Spleen (tissue), 11 donors: Measurements from ENCODE around the gene JOSD2. TPM values are rescaled to one million over a fixed set of nuclear protein-coding genes. Genes with fewer than 3 reads are reported as not detected.
A peak's percentile ranks its signal among the peaks of the same experiment; 100 is the strongest.

ENCODE experiments used
- DNase-seq: peaks from one replicate; pipeline ENCODE4 v3.0.0-alpha.2; 2020
- H3K27ac ChIP-seq, 8 donors: fragments of 200-600 bp; sonication (generic) in 7 of 8; 1 replicate in 4 of 8; 2 replicates in 4 of 8; pipeline versions ENCODE4 v1.5.0 to v1.8.0; 2016 to 2021; ENCODE audit warnings: inconsistent platforms in 4 of 8, mild to moderate bottlenecking in 4 of 8, moderate library complexity in 1 of 8
- H3K27me3 ChIP-seq, 7 donors: fragments of 200-600 bp; sonication (generic) in 6 of 7; replicated peaks in 1 of 7; 1 replicate in 4 of 7; 2 replicates in 3 of 7; pipeline versions ENCODE4 v1.5.0 to v1.8.0; 2016 to 2021; ENCODE audit warnings: inconsistent platforms in 3 of 7, mild to moderate bottlenecking in 1 of 7
- H3K36me3 ChIP-seq, 6 donors: fragments of 200-600 bp; sonication (generic) in 5 of 6; 1 replicate in 4 of 6; 2 replicates in 2 of 6; pipeline versions ENCODE4 v1.5.0 to v1.8.0; 2016 to 2021; ENCODE audit warnings: inconsistent platforms in 2 of 6
- H3K4me1 ChIP-seq, 6 donors: fragments of 200-600 bp; sonication (generic) in 5 of 6; 1 replicate in 3 of 6; 2 replicates in 3 of 6; pipeline versions ENCODE4 v1.5.0 to v1.8.0; 2016 to 2021; ENCODE audit warnings: inconsistent platforms in 3 of 6
- H3K4me3 ChIP-seq, 8 donors: fragments of 200-600 bp; sonication (generic) in 7 of 8; 1 replicate in 4 of 8; 2 replicates in 4 of 8; pipeline versions ENCODE4 v1.5.0 to v1.8.0; 2016 to 2021; ENCODE audit warnings: inconsistent platforms in 4 of 8, mild to moderate bottlenecking in 4 of 8, moderate library complexity in 2 of 8
- H3K9me3 ChIP-seq, 8 donors: fragments of 200-600 bp; sonication (generic) in 7 of 8; 1 replicate in 4 of 8; 2 replicates in 4 of 8; pipeline versions ENCODE4 v1.5.0 to v1.8.0; 2016 to 2021; ENCODE audit warnings: inconsistent platforms in 4 of 8
- CTCF ChIP-seq, 11 experiments: fragments of 200-600 bp in 7 of 11; fragments of 450-650 bp in 4 of 11; sonication (generic) in 4 of 11; IDR thresholded peaks in 8 of 11; conservative IDR thresholded peaks in 3 of 11; 1 replicate in 7 of 11; 2 replicates in 4 of 11; pipeline versions ENCODE4 v1.4.0 to v1.8.0; 2016 to 2021; ENCODE audit warnings: antibody characterized with exemption in 11 of 11, inconsistent platforms in 4 of 11, mild to moderate bottlenecking in 1 of 11
- POLR2A ChIP-seq, 3 donors: fragments of 450-650 bp; IDR thresholded peaks; one replicate each; pipeline ENCODE4 v1.5.1; 2017; ENCODE audit warnings: antibody characterized with exemption in 3 of 3, mild to moderate bottlenecking in 1 of 3
- POLR2AphosphoS5 ChIP-seq, 3 donors: sonication (generic); formaldehyde crosslinking; IDR thresholded peaks; one replicate each; pipeline ENCODE4 v1.5.1; 2017; ENCODE audit warnings: antibody characterized with exemption in 3 of 3
- WGBS, 5 donors: extraction: QIAGEN DNeasy Blood & Tissue Kit in 3 of 5; methylation state at CpG; one replicate each; pipeline versions ENCODE4 v1.1.5 to v1.1.7; 2013 to 2018; 5-methylcytosine and 5-hydroxymethylcytosine counted together
- intact Hi-C: fragments of 100-400 bp; cut with DNase I; formaldehyde crosslinking; loops from one replicate; pipeline ENCODE4 v1.15.0; 2023; ENCODE audit warnings: low total_unique reads
- polyA plus RNA-seq, 3 donors: library from polyadenylated mRNA; stranded (reverse); fragments of 200-250 nt; gene quantifications; one replicate each; pipeline ENCODE4 v1.2.1, GENCODE V29; 2013
- total RNA-seq, 7 donors: library from RNA; depleted of rRNA in 3 of 7; stranded (reverse); fragments of >200 nt in 3 of 7; fragmentation: NEBNext Ultra II Directional in 4 of 7; extraction: Animal tissue kit (Norgen Biotek cat#: 25700) in 4 of 7; gene quantifications; one replicate each; pipeline versions ENCODE4 v1.1.0 to v1.2.1, GENCODE V29; 2016 to 2021
- donor health status: healthy with polysubstance abuse.
- donor health status: DM: no; HTN: no; CAD: no; lungs with moderate emphysema.
- donor health status: DM: no; HTN: no; CAD: no.
- donor health status: Bipolar disorder and iron deficiency.
- donor health status: healthy.
- donor health status: DM: no; HTN: no; CAD: no.
- donor health status: DM: yes; HTN: yes; CAD: no.

The JOSD2 gene
- total and polyA plus RNA-seq, 10 donors: 21.4 to 54.3 (median 30.7) TPM

DNA sequence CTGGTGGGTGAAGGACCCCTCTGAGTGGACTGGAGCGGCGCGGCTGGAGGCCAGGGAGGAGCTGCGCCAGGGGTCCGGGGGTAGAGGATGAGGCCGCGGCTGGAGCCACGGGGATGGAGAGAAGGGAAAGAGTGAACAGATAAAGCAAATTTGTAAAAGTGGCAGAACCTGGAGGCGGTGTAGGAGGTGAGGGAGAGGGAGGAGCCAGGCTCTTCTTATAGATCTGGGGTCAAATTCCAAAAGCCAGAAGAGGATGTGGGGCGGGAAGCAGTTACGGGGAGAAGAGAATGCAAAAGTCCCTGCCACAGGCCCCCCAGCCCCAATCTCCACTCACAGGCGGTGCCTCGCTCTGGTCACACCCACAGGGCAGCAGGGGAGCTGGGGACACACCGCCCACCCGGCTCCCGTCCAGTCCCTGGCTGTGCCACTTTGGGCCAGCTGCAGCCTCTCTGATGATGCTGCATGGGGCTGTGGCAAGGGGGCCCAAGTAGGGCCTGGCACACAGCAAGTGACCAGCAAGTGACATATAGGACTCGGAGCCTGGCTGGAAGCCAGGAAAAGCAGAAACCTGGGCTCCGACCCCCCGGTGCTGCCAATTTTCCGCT, 46.1 kb upstream of the JOSD2 start:
- Histone ChIP-seq H3K4me1 (peaks cover 0 to 14% (median 11%) of the 10 kb centered on the region in 6 donors), H3K27ac (no peak overlapping the region), H3K4me3 (peak overlapping the region in 3 of 8 donors; percentile 10 to 69 (median 39)), H3K9me3 (no peaks in the 10 kb centered on the region), H3K27me3 (peaks cover 0 to 99% (median 40%) of the 10 kb centered on the region in 7 donors), H3K36me3 (no peaks in the 10 kb centered on the region)
- DNase-seq: no peak
- TF ChIP-seq POLR2A (IDR thresholded peaks at IDR 0.05) (no peak), CTCF (IDR thresholded peaks at IDR 0.05 in 8 of 11, conservative IDR thresholded peaks at IDR 0.05 in 3 of 11) (no peak), POLR2AphosphoS5 (IDR thresholded peaks at IDR 0.05) (no peak)
- intact Hi-C loops: no loop called here
- 20 to 30% (median 26%) methylated on average over 17 to 20 of the region's 20 CpGs for WGBS, 5 donors

DNA sequence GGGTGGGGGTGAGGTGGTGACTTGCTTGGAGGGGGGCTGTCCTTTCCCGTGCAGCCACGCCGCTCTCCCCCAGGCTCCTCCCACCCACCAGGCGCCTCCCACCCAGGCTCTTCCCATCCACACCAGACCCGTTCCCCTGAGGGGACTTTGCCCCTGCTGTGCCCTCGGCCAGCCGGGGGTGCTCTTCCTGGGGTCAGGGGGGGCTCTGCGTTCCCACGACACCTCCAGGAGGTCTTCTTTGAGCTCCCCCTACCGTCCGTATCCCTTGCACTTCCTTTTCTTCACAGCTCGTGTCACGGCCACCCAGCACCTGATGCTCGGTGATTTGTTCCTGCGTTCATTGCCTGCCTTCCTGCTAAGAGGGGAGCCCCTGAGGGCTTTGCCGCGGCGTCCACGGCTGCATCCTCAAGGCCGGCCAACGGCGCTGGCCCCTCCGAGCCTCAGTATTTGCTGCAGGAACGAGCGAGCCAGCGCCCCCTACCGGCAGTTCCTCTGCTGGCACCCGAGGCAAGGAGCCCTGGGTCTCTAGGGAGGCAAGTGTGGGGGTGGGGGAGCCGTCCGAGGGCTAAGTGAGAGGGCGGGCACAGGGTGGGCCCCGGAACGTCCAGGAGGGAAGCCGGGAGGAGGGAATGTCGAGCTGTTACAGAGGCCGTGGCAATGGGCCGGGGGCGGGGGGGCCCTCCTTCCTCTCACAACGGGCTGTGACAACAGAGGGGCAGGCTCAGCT, 45.5 kb upstream of the JOSD2 start:
- peaks cover 0 to 99% (median 43%) of the 10 kb centered on the region in 7 donors for H3K27me3 ChIP-seq
- no peaks in the 10 kb centered on the region for H3K36me3 ChIP-seq
- TF ChIP-seq CTCF (IDR thresholded peaks at IDR 0.05 in 8 of 11, conservative IDR thresholded peaks at IDR 0.05 in 3 of 11) (peak in 10 of 11 experiments; percentile 34 to 84 (median 64)), POLR2AphosphoS5 (IDR thresholded peaks at IDR 0.05) (no peak)
- intact Hi-C loops: no loop called here
- peak; percentile 88 for DNase-seq
- H3K27ac ChIP-seq: no peak overlapping the region
- no peaks in the 10 kb centered on the region for H3K9me3 ChIP-seq
- H3K4me3 ChIP-seq: peak overlapping the region; percentile 10 to 69 (median 34)
- H3K4me1 ChIP-seq: peaks cover 0 to 14% (median 11%) of the 10 kb centered on the region in 6 donors
- 0 to 3% (median 2%) methylated on average over 29 to 39 of the region's 39 CpGs for WGBS, 5 donors

- Histone ChIP-seq H3K27ac (no peak overlapping the region), H3K4me1 (peaks cover 0 to 14% (median 11%) of the 10 kb centered on the region in 6 donors), H3K27me3 (peaks cover 0 to 99% (median 40%) of the 10 kb centered on the region in 7 donors), H3K4me3 (peak overlapping the region in 5 of 8 donors; percentile 29 to 69 (median 39)), H3K36me3 (no peaks in the 10 kb centered on the region), H3K9me3 (no peaks in the 10 kb centered on the region)
- 35 to 44% (median 37%) methylated on average over 27 to 28 of the region's 28 CpGs for WGBS, 5 donors
- no peak for DNase-seq
- TF ChIP-seq CTCF (IDR thresholded peaks at IDR 0.05 in 8 of 11, conservative IDR thresholded peaks at IDR 0.05 in 3 of 11) (no peak), POLR2A (IDR thresholded peaks at IDR 0.05) (no peak), POLR2AphosphoS5 (IDR thresholded peaks at IDR 0.05) (no peak)
- intact Hi-C loops: no loop called here
Observed at GRCh38 chr19:50555450-50556281, 44.7 kb upstream of the JOSD2 start.
